Measurements from ENCODE around the gene KMT5C.
A peak's percentile ranks its signal among the peaks of the same experiment; 100 is the strongest.

KMT5C gene

DNA sequence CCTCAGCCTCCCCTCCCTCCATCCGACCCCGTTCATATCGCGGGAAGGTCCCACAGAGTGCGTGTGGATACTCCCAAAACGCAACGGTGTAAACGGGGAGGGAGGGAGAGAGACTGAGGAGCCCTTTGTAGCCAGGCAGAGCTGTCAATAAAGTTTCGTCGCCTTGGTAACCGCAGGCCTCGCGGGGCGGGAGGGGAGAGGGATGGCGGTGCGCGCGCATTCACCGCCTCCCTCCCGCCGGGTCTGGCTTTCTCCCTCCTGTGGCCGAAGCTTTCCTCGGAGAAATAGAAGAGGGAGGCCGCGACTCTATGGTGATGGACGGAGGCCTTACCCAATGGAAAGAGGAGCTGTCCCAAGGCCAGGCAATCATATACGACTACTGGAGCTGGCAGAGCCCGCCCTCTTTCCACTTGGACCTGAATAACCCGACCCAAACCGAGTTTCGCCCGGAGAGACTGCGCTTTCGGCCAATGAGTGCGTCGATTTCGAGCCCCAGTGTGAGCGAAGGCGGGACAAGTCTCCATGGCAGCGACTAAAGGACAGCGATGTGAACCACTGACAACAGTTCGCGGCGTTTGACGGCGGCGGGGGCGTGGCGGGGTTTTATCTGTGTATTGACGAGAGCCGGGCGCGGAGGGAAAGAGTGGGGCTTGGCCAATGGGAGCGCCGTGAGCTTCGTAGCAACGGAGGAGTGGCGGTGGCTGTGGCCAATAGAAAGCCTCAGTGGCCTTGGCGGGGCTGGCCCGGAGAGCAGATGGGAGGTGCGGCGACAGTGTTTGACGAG lies at the start of gene KMT5C:
TSS of gene KMT5C (plus strand) at position 772 of the 784 bp plus-strand sequence. CDS start 2,061 bp downstream, outside the sequence.
- peak; percentile 100 for DNase-seq

DNA sequence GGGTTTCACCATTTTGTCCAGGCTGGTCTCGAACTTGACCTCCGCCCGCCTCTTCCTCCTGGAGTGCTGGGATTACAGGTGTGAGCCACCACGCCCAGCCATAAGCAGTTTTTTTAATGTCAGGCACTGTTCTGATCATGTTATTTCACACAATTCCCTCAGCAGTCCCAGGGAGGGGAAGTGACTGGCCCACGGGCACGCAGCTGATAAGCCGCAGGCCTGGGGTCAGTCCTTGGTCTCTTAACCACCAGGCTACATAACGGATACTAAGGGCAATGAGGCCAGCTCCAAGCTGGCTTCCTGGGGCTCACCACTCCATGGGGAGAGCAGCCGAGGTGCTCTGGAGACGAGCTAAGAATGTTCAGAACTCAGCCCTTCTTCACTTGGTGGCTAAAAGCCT lies 42.4 kb upstream of the KMT5C start:
- DNase-seq: no peak

DNA sequence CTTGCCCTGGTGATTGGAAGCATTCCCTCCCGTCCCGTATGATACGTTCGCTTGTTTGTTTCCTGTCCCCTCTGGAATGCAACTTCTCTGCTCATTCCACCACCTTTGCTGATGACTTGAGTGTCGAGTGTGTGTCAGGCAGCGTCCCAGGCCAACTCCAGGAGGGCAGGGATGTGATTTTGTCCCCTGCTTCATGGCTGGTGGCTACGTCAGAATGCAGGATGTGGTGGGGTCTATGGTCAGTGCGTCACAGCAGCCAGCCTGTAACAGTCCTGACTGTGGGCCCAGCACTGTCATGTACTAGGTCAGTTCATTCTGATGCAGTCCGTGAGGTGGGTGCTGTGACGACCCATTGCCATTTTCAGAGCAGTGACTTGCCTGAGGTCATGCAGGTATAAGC lies 39.7 kb upstream of the KMT5C start:
- DNase-seq: no peak

DNA sequence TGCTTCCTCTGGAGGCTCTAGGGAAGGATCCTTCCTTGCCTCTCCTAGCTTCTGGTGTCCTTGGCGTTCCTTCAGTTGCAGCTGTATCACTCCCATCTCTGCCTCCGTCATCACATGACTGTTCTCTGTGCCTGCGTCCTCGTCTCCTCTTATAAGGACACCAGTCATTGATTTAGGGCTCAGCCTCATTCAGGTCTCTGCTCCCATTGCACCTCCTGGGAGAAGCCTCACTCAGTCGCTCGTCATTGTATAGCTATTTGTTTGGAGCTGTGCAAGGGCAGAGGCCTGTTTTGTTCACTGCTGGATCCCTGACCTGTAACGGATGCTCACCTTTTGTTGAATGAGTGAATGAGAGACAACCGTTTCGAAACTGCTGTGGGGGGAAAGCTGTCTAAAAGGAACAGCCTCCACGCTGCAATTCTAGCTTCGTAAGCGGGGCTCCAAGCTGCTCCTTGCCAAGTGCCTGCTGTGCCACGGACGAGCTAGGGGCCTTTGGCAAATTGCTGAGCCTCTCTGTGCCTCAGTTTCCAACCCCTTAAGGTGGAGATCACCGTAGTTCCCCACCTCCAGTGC lies 38.7 kb upstream of the KMT5C start:
- DNase-seq: no peak

DNA sequence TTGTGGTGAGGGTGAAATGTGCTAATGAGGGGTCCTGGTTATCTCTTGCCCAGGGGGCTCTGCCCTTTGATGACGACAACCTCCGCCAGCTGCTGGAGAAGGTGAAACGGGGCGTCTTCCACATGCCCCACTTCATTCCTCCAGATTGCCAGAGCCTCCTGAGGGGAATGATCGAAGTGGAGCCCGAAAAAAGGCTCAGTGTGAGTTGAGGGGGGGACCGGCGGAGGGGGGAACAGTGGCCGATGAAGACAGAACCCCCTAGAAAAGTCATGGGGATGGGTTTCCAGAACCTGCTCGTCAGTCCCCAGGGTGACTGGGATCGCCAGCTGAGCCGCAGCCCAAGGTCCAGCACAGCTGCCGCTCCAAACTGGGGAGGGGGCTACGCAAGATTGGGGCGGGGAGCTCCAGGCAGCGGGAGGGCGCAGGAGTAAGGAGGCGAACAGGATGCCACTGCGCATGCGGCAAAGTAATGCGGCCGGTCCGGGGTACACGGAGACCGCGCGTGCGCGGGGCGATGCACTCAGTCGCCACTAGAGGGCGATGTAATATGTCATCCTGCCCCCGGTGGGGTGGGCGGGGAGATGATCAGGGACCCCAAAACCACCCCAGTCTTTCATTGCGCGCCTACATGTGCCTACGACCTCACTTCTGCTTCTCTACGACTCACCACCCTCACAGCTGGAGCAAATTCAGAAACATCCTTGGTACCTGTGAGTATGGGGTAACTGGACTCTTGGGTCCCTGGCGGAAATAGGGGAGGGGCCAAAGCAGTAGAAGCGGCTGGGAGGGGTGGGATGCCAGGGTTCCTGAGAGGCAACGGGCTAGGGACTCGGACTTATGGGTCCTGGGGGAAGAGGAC lies 38.0 kb upstream of the KMT5C start:
- no peak for DNase-seq

DNA sequence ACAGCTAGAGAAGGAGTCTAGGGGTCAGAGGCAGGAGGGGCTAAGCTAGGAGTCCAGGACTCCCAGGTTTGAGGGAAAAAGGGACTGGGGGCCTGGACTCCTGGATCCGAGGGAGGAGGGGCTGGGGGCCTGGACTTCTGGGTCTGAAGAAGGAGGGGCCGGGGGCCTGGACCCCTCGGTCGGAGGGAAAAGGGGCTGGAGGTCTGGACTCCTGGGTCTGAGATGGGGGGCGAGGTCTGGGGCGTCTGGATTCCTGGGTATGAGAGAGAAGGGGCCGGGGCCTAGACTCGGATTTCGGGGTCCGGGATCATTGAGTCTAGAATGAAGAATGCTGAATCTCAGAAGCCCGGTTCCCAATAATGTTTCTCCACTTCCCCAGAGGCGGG lies 37.4 kb upstream of the KMT5C start:
- DNase-seq: no peak

DNA sequence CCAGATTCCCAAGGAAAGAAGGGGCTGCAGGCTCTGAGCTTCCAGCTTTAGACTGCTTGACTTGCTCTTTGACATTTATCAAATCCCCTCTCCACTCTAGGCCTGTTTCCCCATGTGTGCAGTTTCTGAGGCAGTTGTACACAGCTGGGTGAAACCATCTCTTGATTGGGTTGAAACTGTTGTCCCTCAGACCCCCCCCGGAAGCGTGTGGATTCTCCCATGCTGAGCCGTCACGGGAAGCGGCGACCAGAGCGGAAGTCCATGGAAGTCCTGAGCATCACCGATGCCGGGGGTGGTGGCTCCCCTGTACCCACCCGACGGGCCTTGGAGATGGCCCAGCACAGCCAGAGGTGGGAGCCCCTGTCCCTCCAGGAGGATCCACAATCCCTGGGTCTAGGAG lies 36.2 kb upstream of the KMT5C start:
- DNase-seq: no peak

DNA sequence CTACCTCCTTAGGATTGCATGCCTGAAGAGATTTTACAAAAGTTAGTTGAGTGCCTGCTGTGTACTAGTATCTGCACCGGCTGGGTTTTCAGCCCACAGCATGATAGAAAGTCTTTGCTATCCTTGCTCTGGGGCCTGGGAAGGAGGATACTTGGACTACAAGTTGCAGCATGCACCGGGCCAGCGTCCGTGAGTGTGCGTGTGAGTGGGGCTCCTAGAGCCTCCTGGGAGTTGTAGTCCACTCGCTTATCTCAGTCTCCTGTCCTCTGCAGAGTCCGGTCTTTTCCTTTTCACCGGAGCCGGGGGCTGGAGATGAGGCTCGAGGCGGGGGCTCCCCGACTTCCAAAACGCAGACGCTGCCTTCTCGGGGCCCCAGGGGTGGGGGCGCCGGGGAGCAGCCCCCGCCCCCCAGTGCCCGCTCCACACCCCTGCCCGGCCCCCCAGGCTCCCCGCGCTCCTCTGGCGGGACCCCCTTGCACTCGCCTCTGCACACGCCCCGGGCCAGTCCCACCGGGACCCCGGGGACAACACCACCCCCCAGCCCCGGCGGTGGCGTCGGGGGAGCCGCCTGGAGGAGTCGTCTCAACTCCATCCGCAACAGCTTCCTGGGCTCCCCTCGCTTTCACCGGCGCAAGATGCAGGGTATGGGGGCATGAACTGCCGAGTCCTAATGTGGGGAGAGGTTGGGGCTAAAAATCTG lies 35.2 kb upstream of the KMT5C start:
- no peak for DNase-seq

DNA sequence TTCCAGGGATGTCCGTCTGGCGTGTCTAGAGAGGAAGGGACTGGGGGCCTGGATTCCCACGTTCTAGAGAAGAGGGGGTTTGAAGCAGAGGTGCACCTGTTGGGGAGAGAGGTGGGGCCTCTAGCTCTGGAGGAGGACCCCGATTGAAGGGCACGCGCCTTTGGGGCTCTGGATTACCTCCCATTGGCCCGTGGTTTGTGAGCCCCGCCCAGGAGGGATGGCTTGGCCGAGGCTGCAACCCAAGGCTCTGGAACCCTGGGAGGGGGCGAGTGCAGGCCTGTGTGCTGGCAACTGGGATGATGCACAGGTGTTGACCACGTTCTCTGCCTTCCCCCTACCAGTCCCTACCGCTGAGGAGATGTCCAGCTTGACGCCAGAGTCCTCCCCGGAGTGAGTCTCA lies 34.7 kb upstream of the KMT5C start:
- DNase-seq: no peak

DNA sequence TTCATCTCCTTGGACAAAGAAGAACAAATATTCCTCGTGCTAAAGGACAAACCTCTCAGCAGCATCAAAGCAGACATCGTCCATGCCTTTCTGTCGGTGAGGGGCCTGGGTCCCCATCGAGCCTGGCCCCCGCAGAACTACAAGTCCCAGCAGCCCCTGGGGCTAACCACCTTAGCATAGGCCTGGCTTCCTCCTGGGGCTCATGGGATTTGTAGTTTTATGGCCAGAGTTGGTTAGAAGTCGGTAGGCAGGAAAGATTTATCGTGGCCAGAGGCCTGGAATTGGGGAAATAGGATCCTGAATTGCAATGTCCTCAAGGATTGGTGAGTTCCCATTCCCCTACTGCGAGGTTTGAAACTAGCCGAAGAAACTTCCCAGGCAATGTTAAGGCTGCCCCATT lies 34.2 kb upstream of the KMT5C start:
- DNase-seq: no peak

DNA sequence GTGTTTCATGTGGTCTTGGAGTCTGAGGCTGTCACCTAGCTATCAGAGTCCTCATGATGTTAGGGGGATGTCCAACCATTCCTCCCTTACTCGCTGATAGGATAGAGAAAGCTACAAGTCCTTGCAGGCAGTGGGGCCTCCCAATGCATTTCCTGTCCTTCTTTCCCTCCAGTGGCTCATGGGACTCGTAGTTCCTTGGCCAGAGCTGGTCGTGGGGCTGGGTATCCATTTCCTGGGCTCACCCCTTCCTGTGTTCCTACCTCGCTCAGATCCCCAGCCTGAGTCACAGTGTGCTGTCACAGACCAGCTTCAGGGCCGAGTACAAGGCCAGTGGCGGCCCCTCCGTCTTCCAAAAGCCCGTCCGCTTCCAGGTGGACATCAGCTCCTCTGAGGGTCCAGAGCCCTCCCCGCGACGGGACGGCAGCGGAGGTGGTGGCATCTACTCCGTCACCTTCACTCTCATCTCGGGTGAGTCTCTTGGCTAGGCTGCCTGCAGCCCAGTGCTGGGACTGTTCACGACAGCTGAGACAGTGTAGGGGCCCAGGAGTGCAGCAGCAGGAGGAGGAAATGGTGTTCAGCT lies 33.6 kb upstream of the KMT5C start:
- no peak for DNase-seq

DNA sequence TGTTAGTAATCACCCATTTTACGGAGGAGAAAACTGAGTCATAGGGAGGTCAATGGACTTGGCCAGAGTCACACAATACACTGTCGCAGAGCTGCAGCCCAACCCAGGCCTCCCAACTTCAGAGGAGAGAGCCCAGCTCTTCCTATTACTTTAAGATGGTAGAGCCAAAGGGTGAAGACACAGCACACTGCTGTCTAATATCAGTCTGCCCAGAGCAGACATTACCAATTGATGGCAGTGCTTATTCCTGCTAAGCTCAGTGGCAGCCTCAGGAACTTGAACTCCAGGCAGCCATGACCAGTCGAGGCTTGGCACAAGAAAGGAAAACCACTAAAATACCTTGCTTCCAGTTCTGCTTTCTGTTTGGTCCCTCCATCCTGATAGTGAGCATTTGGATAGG lies 33.0 kb upstream of the KMT5C start:
- DNase-seq: no peak

DNA sequence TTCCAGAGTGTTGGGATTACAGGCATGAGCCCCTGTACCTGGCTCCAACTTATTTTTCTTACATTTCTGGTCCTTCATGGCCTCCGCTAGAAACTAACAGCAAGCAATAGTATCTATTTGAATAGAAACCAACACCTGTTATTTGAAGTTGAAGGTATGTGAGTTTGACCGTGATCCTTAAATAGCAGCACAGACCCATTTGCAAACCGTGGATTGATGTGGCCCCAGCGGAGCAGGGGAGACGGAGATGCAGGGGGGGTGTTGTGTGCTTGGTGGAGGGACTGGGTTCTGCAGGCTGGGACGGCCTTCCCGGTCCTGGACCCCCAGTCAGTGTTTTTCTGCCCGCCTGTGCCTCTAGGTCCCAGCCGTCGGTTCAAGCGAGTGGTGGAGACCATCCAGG lies 31.4 kb upstream of the KMT5C start:
- DNase-seq: no peak

DNA sequence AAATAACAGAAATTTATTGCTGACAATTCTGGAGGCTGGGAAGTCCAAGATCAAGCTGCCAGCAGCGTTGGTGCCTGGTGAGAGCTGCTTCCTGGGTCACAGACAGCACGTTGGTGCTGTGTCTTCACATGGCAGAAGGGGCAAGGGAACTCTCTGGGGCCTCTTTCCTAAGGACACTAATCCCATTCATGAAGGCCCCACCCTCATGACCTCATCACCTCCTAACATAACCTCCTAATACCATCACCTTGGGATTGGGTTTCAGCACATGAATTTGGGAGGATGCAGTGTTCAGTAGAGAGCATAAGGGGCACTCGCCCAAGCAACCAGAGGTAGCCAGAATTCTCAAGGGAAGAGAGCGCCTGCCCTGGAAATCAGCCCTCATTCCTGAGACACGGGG lies 30.2 kb upstream of the KMT5C start:
- no peak for DNase-seq

DNA sequence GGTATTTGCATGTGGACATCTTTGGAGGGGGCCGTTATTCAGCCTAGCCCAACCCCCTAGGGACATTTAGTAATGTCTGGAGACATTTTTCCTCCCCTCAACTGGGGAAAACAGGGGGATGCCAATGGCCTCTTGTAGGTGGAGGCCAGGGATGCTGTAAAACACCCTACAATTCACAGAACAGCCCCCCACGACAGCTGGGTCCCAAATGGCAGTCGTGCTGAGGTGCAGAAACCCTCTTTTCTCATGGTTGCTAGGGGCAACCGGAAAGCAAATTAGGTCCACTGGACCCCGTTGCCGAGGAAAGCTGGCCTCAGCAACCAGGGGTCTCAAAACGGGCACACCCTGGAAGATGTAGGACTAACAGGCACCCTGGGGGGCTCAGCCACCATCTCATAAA lies 29.2 kb upstream of the KMT5C start:
- DNase-seq: no peak

DNA sequence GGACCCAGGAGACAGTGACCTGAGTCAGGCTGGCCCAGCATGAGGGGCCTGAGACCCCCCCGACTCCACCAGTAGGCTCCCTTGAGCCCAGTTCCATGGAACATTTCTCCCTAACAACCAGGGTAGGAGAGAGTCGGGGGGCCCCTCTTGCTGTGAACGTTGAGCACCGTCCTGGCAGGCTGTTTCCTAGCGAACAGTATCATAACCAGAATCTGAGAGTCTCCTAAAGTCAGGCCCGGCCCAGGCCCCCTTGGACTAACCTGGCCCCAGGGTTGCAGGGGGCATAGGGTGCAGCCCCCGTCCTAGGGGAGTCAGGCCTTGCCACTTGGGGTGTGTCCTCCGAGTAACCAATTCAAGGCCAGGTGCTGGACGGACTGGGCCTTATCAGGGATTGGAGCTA lies 28.3 kb upstream of the KMT5C start:
- no peak for DNase-seq

DNA sequence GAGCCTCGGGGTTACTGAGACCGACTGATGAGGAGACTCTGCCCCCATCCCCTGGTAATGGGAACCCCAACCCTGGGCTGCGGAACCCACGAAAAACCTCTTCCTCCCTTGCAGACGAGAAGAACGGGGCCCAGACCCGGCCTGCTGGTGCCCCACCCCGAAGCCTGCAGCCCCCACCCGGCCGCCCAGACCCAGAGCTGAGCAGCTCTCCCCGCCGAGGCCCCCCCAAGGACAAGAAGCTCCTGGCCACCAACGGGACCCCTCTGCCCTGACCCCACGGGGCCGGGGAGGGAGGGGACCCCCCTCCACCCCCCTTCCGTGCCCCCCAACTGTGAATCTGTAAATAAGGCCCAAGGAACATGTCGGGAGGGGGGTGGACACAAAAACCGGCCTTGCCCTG lies 27.9 kb upstream of the KMT5C start:
- DNase-seq: no peak

DNA sequence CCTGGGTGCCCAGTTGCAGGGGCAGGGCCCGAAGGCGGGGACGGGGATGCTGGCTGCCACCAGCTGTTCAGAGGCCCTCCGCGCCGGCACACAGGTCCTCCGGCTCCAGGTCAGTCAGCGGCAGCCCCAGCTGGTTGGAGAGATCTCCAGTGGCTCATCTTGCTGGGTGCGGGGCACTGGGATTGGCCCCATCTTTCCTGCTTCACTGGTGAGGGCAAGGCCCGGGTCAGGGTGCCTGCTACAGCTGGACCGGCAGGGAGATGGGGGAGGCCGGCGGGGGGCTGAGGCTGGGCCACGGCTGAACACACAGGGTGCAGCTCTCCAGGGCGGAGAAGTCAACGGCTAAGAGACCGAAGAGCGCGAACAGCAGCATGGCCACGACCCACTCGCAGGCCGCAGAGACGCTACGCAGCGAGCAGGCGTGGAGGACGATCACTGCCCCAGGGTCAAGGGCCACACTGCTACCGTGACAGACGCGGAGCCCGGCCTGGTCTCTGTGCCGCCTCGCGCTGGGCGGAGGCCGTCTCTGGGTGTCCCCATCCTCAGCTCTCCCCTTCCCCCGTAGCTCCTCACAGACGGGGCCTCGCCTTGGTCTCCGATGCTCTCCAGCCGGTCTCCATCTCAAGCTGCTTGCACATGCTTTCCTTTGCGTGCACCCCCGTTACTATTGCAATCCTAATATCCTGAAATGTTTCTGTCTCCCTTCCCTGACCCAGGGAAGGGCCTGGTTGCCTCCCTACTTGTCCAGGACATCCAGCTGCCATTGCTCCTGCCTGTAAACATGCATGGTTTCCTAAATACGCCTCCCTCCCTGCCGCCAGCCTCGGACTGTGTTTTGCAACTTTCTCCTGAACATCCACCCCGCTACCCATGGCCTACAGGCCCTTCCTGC lies 26.8 kb upstream of the KMT5C start:
- no peak for DNase-seq

DNA sequence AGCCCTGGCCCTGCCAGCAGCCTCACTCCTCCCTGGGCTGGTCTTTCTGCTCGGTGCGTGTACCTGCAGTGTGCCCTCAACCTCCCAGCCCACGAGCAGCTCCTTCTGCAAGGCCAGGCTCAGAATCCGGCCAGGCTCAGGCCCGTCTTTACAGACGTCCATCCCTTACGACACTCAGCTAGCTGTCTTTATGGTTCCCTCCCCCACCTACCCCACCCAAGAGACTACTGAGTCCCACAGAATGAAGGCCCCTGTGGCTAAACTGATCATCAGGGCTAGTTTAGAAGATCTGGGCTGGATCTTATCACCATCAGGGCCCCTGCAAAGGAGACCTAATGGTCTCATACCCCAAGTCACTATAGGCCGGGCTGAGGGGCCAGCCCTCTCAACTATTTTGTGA lies 25.3 kb upstream of the KMT5C start:
- no peak for DNase-seq

DNA sequence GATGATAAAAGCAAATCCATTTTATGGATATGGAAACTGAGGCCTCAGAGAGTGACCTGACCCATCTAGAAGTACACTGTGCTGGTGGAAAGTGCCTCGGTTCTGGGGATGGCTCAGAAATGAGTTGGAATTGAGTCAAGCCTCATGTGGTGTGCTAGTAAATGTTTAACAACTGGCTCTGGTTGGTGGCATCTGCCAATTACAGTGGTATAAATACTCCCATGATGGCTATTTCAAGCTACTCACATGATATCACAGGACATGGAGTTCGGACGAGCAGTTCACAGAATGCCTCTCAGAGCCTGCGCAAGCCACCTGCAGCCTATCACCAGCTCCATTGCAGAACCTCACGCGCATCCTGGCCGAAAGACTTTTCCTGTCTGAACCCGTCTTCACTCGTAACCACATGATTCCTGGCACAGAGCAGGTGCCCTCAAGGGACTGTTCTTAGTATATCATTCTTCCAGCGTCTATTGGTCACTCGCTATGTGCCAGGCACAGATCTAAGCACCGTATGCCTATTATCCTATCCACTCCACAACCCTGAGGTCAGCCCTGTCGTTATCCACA lies 23.6 kb upstream of the KMT5C start:
- no peak for DNase-seq

DNA sequence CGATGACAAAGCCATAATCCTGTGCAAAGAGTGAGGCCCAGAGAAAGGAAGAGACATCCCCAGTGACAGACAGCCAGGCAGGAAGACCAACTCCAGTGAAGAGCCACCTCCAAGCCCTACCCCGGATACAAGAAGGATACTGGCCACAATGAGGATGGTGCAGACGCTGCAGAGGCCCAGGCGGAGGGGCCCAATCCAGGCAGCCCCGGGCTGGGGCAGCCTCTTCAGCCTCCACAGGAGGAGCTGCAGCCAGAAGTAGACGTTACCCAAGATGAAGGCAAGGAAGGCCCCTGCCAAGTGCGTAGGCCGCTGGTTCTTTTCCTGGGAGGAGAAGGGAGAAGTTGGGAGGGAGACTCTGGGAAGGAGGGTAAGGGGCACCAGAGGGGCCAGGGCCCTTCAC lies 23.0 kb upstream of the KMT5C start:
- DNase-seq: no peak

DNA sequence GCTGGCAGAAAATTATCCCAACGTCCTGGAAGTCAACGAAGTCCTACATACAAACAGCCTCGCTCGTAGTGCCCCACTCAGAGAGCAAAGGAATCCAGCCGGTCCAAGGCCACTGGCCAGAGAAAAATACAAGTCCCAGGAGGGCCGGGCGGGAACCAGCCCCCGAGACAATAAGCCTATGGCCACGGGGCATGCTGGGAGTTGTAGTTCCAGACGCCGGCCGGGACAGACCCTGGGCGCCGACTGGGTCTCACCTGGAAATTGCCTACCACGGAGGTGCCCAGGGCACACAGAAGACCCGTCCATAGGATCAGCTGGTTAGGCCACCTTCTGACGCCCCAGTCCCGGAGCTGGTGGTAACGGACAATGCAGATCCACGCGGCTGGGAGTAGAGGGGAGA lies 19.9 kb upstream of the KMT5C start:
- DNase-seq: no peak
